Measurements from ENCODE around the gene TRAF6.
"Not testable (repeated sequence)": the region's sequence is repeated elsewhere in the genome, so short reads cannot be mapped to it uniquely, and the experiment has no call there.

Gene TRAF6

GRCh38 chr11:36498721-36499120 lies 11.4 kb downstream of the TRAF6 start:
- Histone ChIP-seq H3K27ac (ENCODE audit: low read depth, low read length) (no peak overlapping the region), H3K9ac (ENCODE audit: low read depth in 1 of 2, low read length in 2 of 2) (no peak overlapping the region), H3K4me3 (ENCODE audit: low read depth in 1 of 2, low read length in 2 of 2) (no peak overlapping the region), H3K36me3 (ENCODE audit: control insufficient read depth in 1 of 2, insufficient read depth in 2 of 2, low read length in 2 of 2) (peaks cover 9 to 57% of the 10 kb centered on the region in 2 donors), H3K27me3 (ENCODE audit: control insufficient read depth in 1 of 2, insufficient read depth in 2 of 2, low read length in 2 of 2) (no peaks in the 10 kb centered on the region), H3K9me3 (ENCODE audit: control insufficient read depth in 1 of 2, low read length in 2 of 2) (no peaks in the 10 kb centered on the region), H3K4me1 (ENCODE audit: control insufficient read depth in 1 of 2, insufficient read depth in 2 of 2, low read length in 2 of 2) (peaks cover 21 to 31% of the 10 kb centered on the region in 2 donors)

- no peaks in the 10 kb centered on the region for H3K4me1 ChIP-seq (ENCODE audit: control insufficient read depth in 1 of 2, insufficient read depth in 2 of 2, low read length in 2 of 2)
- no peak overlapping the region for H3K9ac ChIP-seq (ENCODE audit: low read depth in 1 of 2, low read length in 2 of 2)
- no peak overlapping the region for H3K4me3 ChIP-seq (ENCODE audit: low read depth in 1 of 2, low read length in 2 of 2)
- H3K9me3 ChIP-seq (ENCODE audit: control insufficient read depth in 1 of 2, low read length in 2 of 2) = no peaks in the 10 kb centered on the region
- H3K36me3 ChIP-seq (ENCODE audit: control insufficient read depth in 1 of 2, insufficient read depth in 2 of 2, low read length in 2 of 2) = peaks cover 20 to 72% of the 10 kb centered on the region in 2 donors
- H3K27ac ChIP-seq (ENCODE audit: low read depth, low read length) = no peak overlapping the region
- no peaks in the 10 kb centered on the region for H3K27me3 ChIP-seq (ENCODE audit: control insufficient read depth in 1 of 2, insufficient read depth in 2 of 2, low read length in 2 of 2)
Measured at GRCh38 chr11:36493332-36493731, 16.7 kb downstream of the TRAF6 start.

- Histone ChIP-seq H3K9ac (ENCODE audit: low read depth in 1 of 2, low read length in 2 of 2) (no peak overlapping the region), H3K4me3 (ENCODE audit: low read depth in 1 of 2, low read length in 2 of 2) (no peak overlapping the region), H3K27me3 (ENCODE audit: control insufficient read depth in 1 of 2, insufficient read depth in 2 of 2, low read length in 2 of 2) (no peaks in the 10 kb centered on the region), H3K36me3 (ENCODE audit: control insufficient read depth in 1 of 2, insufficient read depth in 2 of 2, low read length in 2 of 2) (peaks cover 22 to 72% of the 10 kb centered on the region in 2 donors), H3K4me1 (ENCODE audit: control insufficient read depth in 1 of 2, insufficient read depth in 2 of 2, low read length in 2 of 2) (no peaks in the 10 kb centered on the region), H3K27ac (ENCODE audit: low read depth, low read length) (no peak overlapping the region), H3K9me3 (ENCODE audit: control insufficient read depth in 1 of 2, low read length in 2 of 2) (no peaks in the 10 kb centered on the region)
Measured at GRCh38 chr11:36492724-36493304, 17.3 kb downstream of the TRAF6 start.

GRCh38 chr11:36490026-36490806 lies 19.9 kb downstream of the TRAF6 start:
- Histone ChIP-seq H3K27ac (ENCODE audit: low read depth, low read length) (no peak overlapping the region), H3K27me3 (ENCODE audit: control insufficient read depth in 1 of 2, insufficient read depth in 2 of 2, low read length in 2 of 2) (no peaks in the 10 kb centered on the region), H3K36me3 (ENCODE audit: control insufficient read depth in 1 of 2, insufficient read depth in 2 of 2, low read length in 2 of 2) (peaks cover 32 to 67% of the 10 kb centered on the region in 2 donors), H3K4me3 (ENCODE audit: low read depth in 1 of 2, low read length in 2 of 2) (no peak overlapping the region), H3K4me1 (ENCODE audit: control insufficient read depth in 1 of 2, insufficient read depth in 2 of 2, low read length in 2 of 2) (no peaks in the 10 kb centered on the region), H3K9ac (ENCODE audit: low read depth in 1 of 2, low read length in 2 of 2) (no peak overlapping the region), H3K9me3 (ENCODE audit: control insufficient read depth in 1 of 2, low read length in 2 of 2) (no peaks in the 10 kb centered on the region)

GRCh38 chr11:36488096-36488495 lies 22.0 kb downstream of the TRAF6 start:
- no peak overlapping the region for H3K27ac ChIP-seq (ENCODE audit: low read depth, low read length)
- H3K36me3 ChIP-seq (ENCODE audit: control insufficient read depth in 1 of 2, insufficient read depth in 2 of 2, low read length in 2 of 2) = peaks cover 41 to 70% of the 10 kb centered on the region in 2 donors

GRCh38 chr11:36487619-36488018 lies 22.5 kb downstream of the TRAF6 start:
- no peaks in the 10 kb centered on the region for H3K27me3 ChIP-seq (ENCODE audit: control insufficient read depth in 1 of 2, insufficient read depth in 2 of 2, low read length in 2 of 2)
- no peak overlapping the region for H3K27ac ChIP-seq (ENCODE audit: low read depth, low read length)
- no peak overlapping the region for H3K4me3 ChIP-seq (ENCODE audit: low read depth in 1 of 2, low read length in 2 of 2)
- H3K4me1 ChIP-seq (ENCODE audit: control insufficient read depth in 1 of 2, insufficient read depth in 2 of 2, low read length in 2 of 2) = no peaks in the 10 kb centered on the region
- H3K9ac ChIP-seq (ENCODE audit: low read depth in 1 of 2, low read length in 2 of 2) = no peak overlapping the region
- no peaks in the 10 kb centered on the region for H3K9me3 ChIP-seq (ENCODE audit: control insufficient read depth in 1 of 2, low read length in 2 of 2)
- H3K36me3 ChIP-seq (ENCODE audit: control insufficient read depth in 1 of 2, insufficient read depth in 2 of 2, low read length in 2 of 2) = peaks cover 41 to 70% of the 10 kb centered on the region in 2 donors

More at GRCh38 chr11:36488096-36488495, 22.0 kb downstream of the TRAF6 start:
- no peaks in the 10 kb centered on the region for H3K9me3 ChIP-seq (ENCODE audit: control insufficient read depth in 1 of 2, low read length in 2 of 2)
- H3K4me3 ChIP-seq (ENCODE audit: low read depth in 1 of 2, low read length in 2 of 2) = no peak overlapping the region
- no peaks in the 10 kb centered on the region for H3K4me1 ChIP-seq (ENCODE audit: control insufficient read depth in 1 of 2, insufficient read depth in 2 of 2, low read length in 2 of 2)
- no peaks in the 10 kb centered on the region for H3K27me3 ChIP-seq (ENCODE audit: control insufficient read depth in 1 of 2, insufficient read depth in 2 of 2, low read length in 2 of 2)
- no peak overlapping the region for H3K9ac ChIP-seq (ENCODE audit: low read depth in 1 of 2, low read length in 2 of 2)

- no peaks in the 10 kb centered on the region for H3K4me1 ChIP-seq (ENCODE audit: control insufficient read depth in 1 of 2, insufficient read depth in 2 of 2, low read length in 2 of 2)
- no peak overlapping the region for H3K27ac ChIP-seq (ENCODE audit: low read depth, low read length)
- H3K9ac ChIP-seq (ENCODE audit: low read depth in 1 of 2, low read length in 2 of 2) = no peak overlapping the region
- H3K9me3 ChIP-seq (ENCODE audit: control insufficient read depth in 1 of 2, low read length in 2 of 2) = no peaks in the 10 kb centered on the region
- H3K36me3 ChIP-seq (ENCODE audit: control insufficient read depth in 1 of 2, insufficient read depth in 2 of 2, low read length in 2 of 2) = peaks cover 32 to 56% of the 10 kb centered on the region in 2 donors
- H3K4me3 ChIP-seq (ENCODE audit: low read depth in 1 of 2, low read length in 2 of 2) = no peak overlapping the region
- no peaks in the 10 kb centered on the region for H3K27me3 ChIP-seq (ENCODE audit: control insufficient read depth in 1 of 2, insufficient read depth in 2 of 2, low read length in 2 of 2)
Measured at GRCh38 chr11:36485298-36486002, 24.6 kb downstream of the TRAF6 start.

- H3K36me3 ChIP-seq (ENCODE audit: control insufficient read depth in 1 of 2, insufficient read depth in 2 of 2, low read length in 2 of 2) = peaks cover 22 to 32% of the 10 kb centered on the region in 2 donors
- not testable (repeated sequence) for H3K4me3 ChIP-seq (ENCODE audit: low read depth in 1 of 2, low read length in 2 of 2); H3K27ac ChIP-seq (ENCODE audit: low read depth, low read length); H3K9ac ChIP-seq (ENCODE audit: low read depth in 1 of 2, low read length in 2 of 2); H3K27me3 ChIP-seq (ENCODE audit: control insufficient read depth in 1 of 2, insufficient read depth in 2 of 2, low read length in 2 of 2); H3K4me1 ChIP-seq (ENCODE audit: control insufficient read depth in 1 of 2, insufficient read depth in 2 of 2, low read length in 2 of 2); H3K9me3 ChIP-seq (ENCODE audit: control insufficient read depth in 1 of 2, low read length in 2 of 2)
Measured at GRCh38 chr11:36483042-36483441, 27.0 kb downstream of the TRAF6 start.

GRCh38 chr11:36480833-36481232 lies 29.2 kb downstream of the TRAF6 start:
- no peak overlapping the region for H3K4me3 ChIP-seq (ENCODE audit: low read depth in 1 of 2, low read length in 2 of 2)
- H3K4me1 ChIP-seq (ENCODE audit: control insufficient read depth in 1 of 2, insufficient read depth in 2 of 2, low read length in 2 of 2) = peaks cover 0 to 18% of the 10 kb centered on the region in 2 donors
- no peak overlapping the region for H3K9ac ChIP-seq (ENCODE audit: low read depth in 1 of 2, low read length in 2 of 2)
- H3K9me3 ChIP-seq (ENCODE audit: control insufficient read depth in 1 of 2, low read length in 2 of 2) = no peaks in the 10 kb centered on the region
- H3K27me3 ChIP-seq (ENCODE audit: control insufficient read depth in 1 of 2, insufficient read depth in 2 of 2, low read length in 2 of 2) = no peaks in the 10 kb centered on the region
- no peak overlapping the region for H3K27ac ChIP-seq (ENCODE audit: low read depth, low read length)
- peaks cover 15 to 18% of the 10 kb centered on the region in 2 donors for H3K36me3 ChIP-seq (ENCODE audit: control insufficient read depth in 1 of 2, insufficient read depth in 2 of 2, low read length in 2 of 2)

- Histone ChIP-seq H3K9ac (ENCODE audit: low read depth in 1 of 2, low read length in 2 of 2) (no peak overlapping the region), H3K4me1 (ENCODE audit: control insufficient read depth in 1 of 2, insufficient read depth in 2 of 2, low read length in 2 of 2) (peaks cover 0 to 18% of the 10 kb centered on the region in 2 donors), H3K36me3 (ENCODE audit: control insufficient read depth in 1 of 2, insufficient read depth in 2 of 2, low read length in 2 of 2) (peaks cover 0 to 2% of the 10 kb centered on the region in 2 donors), H3K4me3 (ENCODE audit: low read depth in 1 of 2, low read length in 2 of 2) (no peak overlapping the region), H3K27me3 (ENCODE audit: control insufficient read depth in 1 of 2, insufficient read depth in 2 of 2, low read length in 2 of 2) (no peaks in the 10 kb centered on the region), H3K9me3 (ENCODE audit: control insufficient read depth in 1 of 2, low read length in 2 of 2) (no peaks in the 10 kb centered on the region), H3K27ac (ENCODE audit: low read depth, low read length) (no peak overlapping the region)
Measured at GRCh38 chr11:36478700-36479329, 31.3 kb downstream of the TRAF6 start.

Data from duodenal mucosa (tissue), 2 donors.